ENCODE measurements around the gene GAS7.
"Not testable (repeated sequence)": the region's sequence is repeated elsewhere in the genome, so short reads cannot be mapped to it uniquely, and the experiment has no call there.

The GAS7 gene

GRCh38 chr17:9942885-9943284 is 255.5 kb downstream of the GAS7 start:
- no peak for DNase-seq (ENCODE audit: low spot score)

GRCh38 chr17:9941305-9941704 is 257.1 kb downstream of the GAS7 start:
- DNase-seq (ENCODE audit: low spot score) = no peak

- no peak for DNase-seq (ENCODE audit: low spot score)
These were observed 257.6 kb downstream of the GAS7 start for GRCh38 chr17:9940841-9941240.

DNA sequence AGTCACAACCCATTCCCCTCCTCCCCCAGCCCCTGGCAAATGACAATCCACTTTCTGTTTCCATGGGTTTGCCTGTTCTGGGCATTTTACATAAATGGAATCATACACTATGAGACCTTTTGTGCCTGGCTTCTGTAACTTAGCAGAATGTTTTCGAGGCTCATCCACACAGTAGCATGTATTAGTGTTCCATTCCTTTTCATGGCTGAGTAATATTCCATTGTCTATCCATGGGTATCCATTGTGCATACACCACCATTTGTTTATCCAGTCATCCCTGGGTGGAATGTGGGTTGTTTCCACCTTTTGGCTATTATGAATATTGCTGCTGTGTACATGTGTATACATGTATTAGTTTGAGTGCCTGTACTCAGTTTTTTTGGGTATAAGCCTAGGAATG is 259.6 kb downstream of the GAS7 start:
- DNase-seq (ENCODE audit: low spot score) = no peak

GRCh38 chr17:9937901-9938300 is 260.5 kb downstream of the GAS7 start:
- no peak for DNase-seq (ENCODE audit: low spot score)

- DNase-seq (ENCODE audit: low spot score) = no peak
These were observed 261.1 kb downstream of the GAS7 start for GRCh38 chr17:9937241-9937761.

GRCh38 chr17:9936095-9936494 is 262.3 kb downstream of the GAS7 start:
- no peak for DNase-seq (ENCODE audit: low spot score)

- no peak for DNase-seq (ENCODE audit: low spot score)
These were observed 263.0 kb downstream of the GAS7 start for GRCh38 chr17:9935408-9935807.

DNA sequence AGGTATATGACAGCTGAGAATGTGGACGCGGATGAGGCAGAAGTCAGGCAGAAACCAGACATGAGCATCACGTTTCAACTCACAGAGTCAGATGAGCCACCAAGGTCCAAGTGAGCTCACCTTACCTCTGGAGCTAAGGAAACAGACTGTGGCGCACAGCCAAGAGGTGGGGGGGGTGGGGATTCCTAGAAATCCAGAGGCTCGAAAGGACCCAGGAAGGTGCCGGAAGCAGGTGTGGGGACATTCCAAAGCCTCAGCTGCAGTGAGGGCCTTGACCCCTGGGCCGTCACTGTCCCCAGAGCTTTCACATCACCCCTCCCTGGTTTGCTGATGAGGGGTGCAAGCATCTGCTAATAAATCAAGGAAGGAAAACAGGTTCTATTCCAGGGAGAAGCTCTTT is 264.1 kb downstream of the GAS7 start:
- no peak for DNase-seq (ENCODE audit: low spot score)

DNA sequence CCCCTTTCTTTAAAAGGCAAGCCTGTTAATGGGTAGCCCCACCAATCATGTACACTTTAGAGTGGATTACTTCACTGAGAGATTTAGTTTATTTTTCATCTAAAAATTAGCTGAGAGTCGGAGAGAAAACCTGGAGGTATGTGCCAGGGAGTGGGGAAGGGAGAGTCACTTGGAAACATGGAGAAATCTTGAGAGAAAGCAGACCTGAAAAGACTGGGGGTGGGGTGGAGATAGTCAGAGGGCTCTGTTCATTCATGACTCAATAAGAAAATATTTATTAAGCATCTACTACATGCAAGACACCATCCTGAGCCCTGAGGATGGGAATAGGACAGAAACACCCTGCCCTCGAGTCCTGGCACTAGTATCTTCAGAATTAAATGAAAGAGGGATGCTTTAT is 265.9 kb downstream of the GAS7 start:
- no peak for DNase-seq (ENCODE audit: low spot score)

GRCh38 chr17:9931144-9931741 is 267.2 kb downstream of the GAS7 start:
- no peak for DNase-seq (ENCODE audit: low spot score)

- no peak for DNase-seq (ENCODE audit: low spot score)
These were observed 268.5 kb downstream of the GAS7 start for GRCh38 chr17:9929871-9930270.

GRCh38 chr17:9928601-9929333 is 269.6 kb downstream of the GAS7 start:
- no peak for DNase-seq (ENCODE audit: low spot score)

- no peak for DNase-seq (ENCODE audit: low spot score)
These were observed 272.1 kb downstream of the GAS7 start for GRCh38 chr17:9926150-9926804.

GRCh38 chr17:9925457-9925856 is 272.9 kb downstream of the GAS7 start:
- DNase-seq (ENCODE audit: low spot score) = no peak

GRCh38 chr17:9924735-9925191 is 273.6 kb downstream of the GAS7 start:
- DNase-seq (ENCODE audit: low spot score) = peak; percentile 34

DNA sequence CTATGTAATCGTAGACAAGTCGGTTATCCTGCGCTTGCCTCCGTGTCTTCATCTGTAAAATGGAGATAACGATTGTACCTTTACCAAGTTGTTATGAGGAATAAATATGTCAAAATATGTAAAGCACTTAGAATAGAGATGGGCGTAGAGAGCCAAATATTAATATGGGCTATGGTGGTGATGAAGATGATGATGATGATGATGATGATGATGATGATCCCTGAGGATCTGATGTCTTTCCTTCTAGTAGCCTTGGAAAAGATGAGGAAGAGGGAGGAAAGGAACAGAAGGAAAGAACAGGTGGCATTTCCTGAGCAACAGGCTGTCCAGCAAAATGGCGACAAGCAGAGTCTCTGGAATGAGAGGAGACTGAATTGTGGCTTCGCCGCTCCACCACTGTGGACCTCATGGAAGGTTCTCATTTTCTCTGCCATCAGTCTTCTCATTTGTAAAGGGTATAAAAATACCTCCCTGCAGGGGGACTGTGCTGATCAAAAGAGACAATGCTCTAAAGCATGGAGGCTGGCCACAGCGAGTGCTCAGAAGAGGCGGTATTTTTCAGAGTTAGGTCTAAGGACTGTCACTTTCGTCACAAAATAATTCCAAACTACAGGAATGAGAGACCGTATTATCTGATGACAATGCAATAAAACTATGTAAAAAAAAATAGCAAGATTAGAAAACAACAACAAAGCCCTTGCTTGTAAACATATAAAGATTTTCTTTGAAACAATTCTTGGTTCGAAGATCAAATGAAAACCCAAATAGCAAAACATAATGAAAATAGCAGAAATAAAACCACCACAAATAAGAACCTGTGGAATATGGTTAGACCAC is 276.2 kb downstream of the GAS7 start:
- DNase-seq (ENCODE audit: low spot score) = no peak

DNA sequence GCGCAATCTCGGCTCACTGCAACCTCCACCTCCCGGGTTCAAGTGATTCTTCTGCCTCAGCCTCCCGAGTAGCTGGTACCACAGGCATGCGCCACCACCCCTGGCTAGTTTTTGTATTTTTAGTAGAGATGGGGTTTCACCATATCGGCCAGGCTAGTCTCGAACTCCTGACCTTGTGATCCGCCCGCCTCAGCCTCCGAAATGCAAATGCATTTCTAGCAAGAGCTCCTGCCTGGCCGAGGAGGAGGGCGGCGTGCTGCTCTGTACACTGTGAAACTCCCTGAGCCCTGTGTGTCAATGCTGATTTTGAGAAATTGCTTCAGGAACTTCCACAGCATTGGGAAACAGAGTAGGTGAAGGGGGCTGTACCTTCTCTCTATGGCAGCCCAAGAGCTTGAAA is 277.2 kb downstream of the GAS7 start:
- not testable (repeated sequence) for DNase-seq (ENCODE audit: low spot score)

- no peak for DNase-seq (ENCODE audit: low spot score)
These were observed 279.5 kb downstream of the GAS7 start for GRCh38 chr17:9918804-9919352.

- no peak for DNase-seq (ENCODE audit: low spot score)
These were observed 280.1 kb downstream of the GAS7 start for GRCh38 chr17:9918352-9918751.

- DNase-seq (ENCODE audit: low spot score) = no peak
These were observed 280.6 kb downstream of the GAS7 start for GRCh38 chr17:9917801-9918200.

DNA sequence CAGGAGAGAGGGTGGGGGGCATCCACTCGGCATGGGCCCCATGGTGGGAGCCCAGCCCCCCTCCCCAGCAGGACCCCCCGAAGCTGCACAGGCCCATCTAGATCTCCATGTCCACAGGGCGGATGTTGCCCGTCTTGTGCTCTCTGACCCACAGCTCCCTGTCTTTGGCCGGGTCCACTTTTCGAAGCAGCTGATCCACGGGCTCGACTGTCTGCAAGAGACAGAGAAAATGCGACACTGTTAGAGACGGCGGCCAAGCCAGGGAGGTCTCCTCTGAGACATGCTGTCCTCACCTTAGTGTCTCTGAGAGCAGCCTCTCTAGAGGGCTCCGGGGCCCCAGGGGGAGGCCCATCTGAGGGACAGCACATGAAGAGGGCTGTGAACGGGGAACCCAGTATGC is 281.3 kb downstream of the GAS7 start:
- no peak for DNase-seq (ENCODE audit: low spot score)
